ENCODE results near the gene ERCC6L2.

- TF ChIP-seq CTCF (IDR thresholded peaks at IDR 0.05) = no peak
- TF ChIP-seq POLR2AphosphoS5 (IDR thresholded peaks at IDR 0.05; ENCODE audit: low read depth, low read length) = no peak
- TF ChIP-seq GATA2 (CRISPR knock-in tag; IDR thresholded peaks at IDR 0.05) = no peak
- TF ChIP-seq JUND (IDR thresholded peaks at IDR 0.05) = no peak
- TF ChIP-seq YY1 (IDR thresholded peaks at IDR 0.05; ENCODE audit: low read depth) = no peak
- TF ChIP-seq TAF1 (IDR thresholded peaks at IDR 0.05; ENCODE audit: borderline replicate concordance, low read depth, low read length) = no peak
- TF ChIP-seq SIN3A (IDR thresholded peaks at IDR 0.05; ENCODE audit: borderline replicate concordance, low read depth, low read length) = no peak
- no peak for TF ChIP-seq MEF2A (IDR thresholded peaks at IDR 0.05; ENCODE audit: borderline replicate concordance, low read depth)
- no peak for TF ChIP-seq EP300 (IDR thresholded peaks at IDR 0.05; ENCODE audit: borderline replicate concordance in 1 of 2, low read depth in 1 of 2, low read length in 1 of 2)
- no peak for TF ChIP-seq RXRA (IDR thresholded peaks at IDR 0.05; ENCODE audit: borderline replicate concordance, low read depth)
- no peak for TF ChIP-seq GABPA (IDR thresholded peaks at IDR 0.05; ENCODE audit: low read depth)
Observed at GRCh38 chr9:95953986-95954385, 78.5 kb downstream of the ERCC6L2 start.

Data from SK-N-SH (cell line).